COLO668 (cell line): ENCODE data around the gene CD58.
A peak's percentile ranks its signal among the peaks of the same experiment; 100 is the strongest.

Experiments
- DNase-seq: peaks from one replicate; lab custom pipeline; 2025; ENCODE audit not compliant: unreplicated experiment; lab: John Stamatoyannopoulos, UW

The CD58 gene

GRCh38 chr1:116511459-116512019, 59.3 kb downstream of the CD58 start:
- no peak for DNase-seq

- DNase-seq: no peak
These were observed 60.5 kb downstream of the CD58 start for GRCh38 chr1:116510361-116510760.

GRCh38 chr1:116508984-116509980, 61.5 kb downstream of the CD58 start:
- DNase-seq: no peak

- DNase-seq: no peak
These were observed 62.5 kb downstream of the CD58 start for GRCh38 chr1:116508085-116508983.

- DNase-seq: no peak
These were observed 63.2 kb downstream of the CD58 start for GRCh38 chr1:116507631-116508030.

- no peak for DNase-seq
These were observed 64.5 kb downstream of the CD58 start for GRCh38 chr1:116506132-116507004.

GRCh38 chr1:116504308-116505156, 66.3 kb downstream of the CD58 start:
- peak; percentile 25 for DNase-seq

GRCh38 chr1:116503546-116504307, 67.1 kb downstream of the CD58 start:
- no peak for DNase-seq

- DNase-seq: no peak
These were observed 68.0 kb downstream of the CD58 start for GRCh38 chr1:116502671-116503314.

GRCh38 chr1:116501870-116502244, 69.0 kb downstream of the CD58 start:
- DNase-seq: no peak

- DNase-seq: no peak
These were observed 69.5 kb downstream of the CD58 start for GRCh38 chr1:116501125-116501869.

GRCh38 chr1:116498789-116499628, 71.8 kb downstream of the CD58 start:
- DNase-seq: peak; percentile 59

GRCh38 chr1:116497656-116498055, 73.2 kb downstream of the CD58 start:
- DNase-seq: no peak

GRCh38 chr1:116496898-116497297, 73.9 kb downstream of the CD58 start:
- DNase-seq: no peak

GRCh38 chr1:116496380-116496779, 74.4 kb downstream of the CD58 start:
- DNase-seq: no peak

- no peak for DNase-seq
These were observed 75.3 kb downstream of the CD58 start for GRCh38 chr1:116495535-116495934.

- no peak for DNase-seq
These were observed 76.1 kb downstream of the CD58 start for GRCh38 chr1:116494745-116495144.
